Measurements from ENCODE around the gene AGTR1.

DNA sequence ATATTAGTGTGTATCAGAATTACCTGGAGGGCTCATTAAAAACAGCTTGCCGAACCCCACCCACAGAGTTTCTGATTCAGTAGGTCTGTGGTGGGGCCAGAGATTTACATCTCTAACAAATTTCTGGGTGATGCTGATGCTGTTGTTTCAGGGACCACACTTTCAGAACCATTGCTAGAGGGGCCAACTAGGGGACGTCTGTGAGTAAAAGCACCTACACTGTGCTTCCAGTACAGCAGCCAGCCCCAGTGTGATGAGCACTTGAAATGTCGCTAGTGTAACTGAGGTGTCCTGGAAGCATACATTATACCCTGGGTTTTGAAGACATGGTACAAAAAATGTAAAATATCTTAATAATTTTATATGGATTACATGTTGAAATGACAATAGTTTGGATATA is 33.0 kb downstream of the AGTR1 start:
- TF ChIP-seq POLR2A (IDR thresholded peaks at IDR 0.05; ENCODE audit: low read length) (no peak), CTCF (IDR thresholded peaks at IDR 0.05) (no peak), RAD21 (conservative IDR thresholded peaks at IDR 0.05 in 1 of 2, IDR thresholded peaks at IDR 0.05 in 1 of 2) (no peak), RFX5 (IDR thresholded peaks at IDR 0.05) (no peak), REST (IDR thresholded peaks at IDR 0.05) (no peak), CBX2 (IDR thresholded peaks at IDR 0.05; ENCODE audit: borderline replicate concordance, low read depth) (no peak), HDAC2 (IDR thresholded peaks at IDR 0.05) (no peak), MAX (IDR thresholded peaks at IDR 0.05) (no peak), JUNB (IDR thresholded peaks at IDR 0.05) (no peak), KDM1A (IDR thresholded peaks at IDR 0.05; ENCODE audit: low read depth) (no peak)
